HL-60/S4 treated with phorbol 12-myristate 13-acetate at 8.2 ng/mL for 4 days and 3 days (cell line): Measurements from ENCODE around the gene PLXNB1.

Source experiments
- in situ Hi-C: fragments of 300-500 bp; cut with MboI; formaldehyde crosslinking; loops from 2 replicates; pipeline ENCODE4 v1.15.0; 2022; ENCODE audit warnings: low sequenced_read_pairs

Gene PLXNB1

DNA sequence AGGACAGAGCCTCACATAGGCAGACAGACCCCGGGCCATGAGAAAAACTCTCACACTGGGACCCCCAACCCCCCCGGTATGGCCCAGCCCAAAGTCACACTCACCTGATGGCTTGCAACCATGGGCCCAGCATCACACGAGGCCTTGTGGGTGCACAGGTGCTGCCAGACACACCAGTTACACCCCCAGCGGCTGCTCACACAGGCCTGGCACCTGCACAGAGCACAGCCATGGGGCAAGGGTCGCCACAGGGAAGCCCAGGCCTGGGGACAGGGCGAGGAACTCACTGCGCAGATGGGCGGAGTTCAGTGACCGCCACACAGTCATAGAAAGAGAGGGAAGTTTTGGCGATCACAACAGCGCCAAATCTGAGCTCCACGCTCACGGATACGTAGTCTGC is 9.3 kb downstream of the PLXNB1 start:
- in situ Hi-C loops = no loop called here

DNA sequence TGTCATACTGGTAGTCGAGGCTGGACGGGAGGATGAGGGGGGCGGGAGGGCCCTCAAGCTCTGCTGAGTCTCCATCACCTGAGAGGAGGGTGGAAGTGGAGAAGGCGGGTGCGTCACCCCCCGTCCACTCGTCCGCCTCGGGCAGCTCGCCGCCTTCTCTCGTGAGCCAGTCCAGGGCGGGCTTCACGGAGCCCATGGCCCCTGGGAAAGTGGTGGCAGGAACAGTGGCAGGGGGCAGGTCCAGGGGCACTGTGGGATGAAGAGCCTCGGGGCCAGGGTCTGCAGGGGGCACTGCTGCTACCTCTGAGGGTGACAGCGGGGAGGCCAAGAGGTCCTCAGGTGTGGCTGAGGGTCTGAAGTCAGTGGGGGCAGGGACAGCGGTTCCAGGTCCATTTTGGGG is 10.3 kb downstream of the PLXNB1 start:
- in situ Hi-C loops = no loop called here

DNA sequence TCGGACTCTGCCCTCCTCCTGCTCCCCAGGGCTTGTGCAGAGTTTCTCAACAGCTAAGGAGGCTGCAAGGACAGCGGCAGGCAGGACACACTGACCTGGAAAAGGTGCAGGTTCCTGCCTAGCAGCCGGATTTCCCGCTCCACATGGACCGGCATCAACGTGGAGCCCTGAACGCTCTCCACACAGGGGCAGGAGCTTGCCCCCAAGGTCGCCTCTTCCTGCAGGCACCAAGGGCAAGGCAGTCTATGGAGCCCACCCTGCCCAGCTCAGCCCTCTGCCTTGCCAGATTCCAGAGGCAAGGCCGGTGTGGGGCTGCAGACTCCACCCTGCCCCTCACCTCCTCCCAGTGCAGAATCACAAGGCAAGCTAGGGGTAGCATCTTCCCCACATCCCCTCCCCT is 10.7 kb downstream of the PLXNB1 start:
- in situ Hi-C loops = no loop called here

DNA sequence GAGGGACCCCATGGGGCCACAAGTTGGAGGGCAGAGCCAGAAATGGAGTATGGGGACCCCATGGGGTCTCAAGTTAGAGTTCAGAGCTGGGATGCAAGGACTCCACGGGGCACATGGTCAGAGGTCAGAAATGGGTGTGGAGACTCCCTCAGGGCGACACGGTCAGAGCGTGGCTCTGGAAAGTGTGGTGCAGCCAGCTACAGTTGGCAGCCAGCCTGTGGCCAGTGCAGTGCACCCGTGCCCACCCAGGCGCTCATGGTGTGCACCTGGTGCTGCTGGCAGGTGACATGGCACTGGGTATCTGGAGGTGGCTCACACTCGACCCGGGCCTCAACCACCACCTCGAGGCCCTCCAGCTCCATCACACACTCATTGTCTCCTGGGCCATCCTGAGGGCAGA is 11.2 kb downstream of the PLXNB1 start:
- in situ Hi-C loops = no loop called here

DNA sequence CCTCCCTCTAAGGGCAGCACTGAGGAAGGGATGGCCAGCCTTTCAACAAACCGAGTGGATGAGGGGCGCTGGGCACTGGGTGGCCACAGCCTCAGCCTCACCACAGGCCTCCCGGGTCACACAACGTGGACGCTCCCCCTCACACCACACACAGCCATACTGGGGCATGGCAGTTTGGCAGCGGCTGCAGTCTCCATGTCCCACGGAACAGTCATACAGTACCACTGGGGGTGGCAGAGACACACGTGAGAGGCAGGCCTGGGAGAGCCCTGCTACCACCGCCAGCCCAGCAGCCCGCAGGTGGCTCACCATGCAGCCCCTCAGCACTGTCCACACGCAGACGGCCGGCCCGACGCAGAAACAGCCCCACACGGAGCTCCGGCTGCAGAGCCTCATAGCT is 11.7 kb downstream of the PLXNB1 start:
- in situ Hi-C loops = no loop called here

DNA sequence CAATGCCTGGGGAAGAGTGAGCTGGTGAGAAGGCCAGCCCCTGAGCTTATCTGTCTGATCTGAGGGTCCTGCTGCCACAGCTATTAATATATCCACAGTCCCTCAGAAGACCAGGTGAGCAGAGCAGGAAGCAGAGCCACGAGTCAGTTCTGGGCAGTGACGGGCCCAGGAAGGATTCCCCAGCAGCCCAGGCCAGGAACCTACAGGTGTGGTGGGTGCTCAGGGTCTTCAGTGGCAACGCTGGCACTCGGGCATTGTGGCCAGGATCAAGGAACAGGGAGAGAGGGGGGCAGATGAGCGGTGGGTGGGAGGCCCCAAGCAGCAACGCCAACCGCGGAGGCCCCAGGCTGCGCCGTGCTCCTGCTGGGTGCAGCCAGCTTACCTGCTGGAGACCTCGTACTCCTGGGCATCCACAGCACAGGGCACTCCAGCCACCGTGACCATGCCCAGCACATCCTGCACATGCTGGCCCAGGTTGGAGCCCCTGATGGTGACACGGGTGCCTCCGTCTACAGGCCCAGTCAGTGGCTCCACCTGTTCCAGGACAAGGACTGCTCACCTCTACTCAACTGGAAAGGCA is 12.3 kb downstream of the PLXNB1 start:
- in situ Hi-C loops = no loop called here

DNA sequence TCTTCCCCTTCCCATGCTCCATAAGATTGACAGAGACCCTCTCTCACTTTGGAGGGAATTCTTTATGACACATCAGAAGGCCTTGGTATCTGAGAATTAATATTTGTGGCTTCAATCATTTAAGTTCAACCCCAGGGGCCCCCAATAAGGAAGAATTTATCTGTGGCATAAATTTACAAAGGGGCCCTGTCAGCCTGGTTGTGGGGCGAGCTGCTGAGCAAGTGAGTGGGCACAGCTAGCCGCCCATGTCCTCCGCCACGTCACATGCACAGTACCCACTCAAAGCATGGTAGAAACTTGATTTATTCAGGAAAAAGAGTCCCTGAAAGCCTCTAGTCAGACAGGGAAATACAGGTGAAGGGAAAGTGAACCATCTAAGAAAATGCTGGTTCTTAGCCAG is 13.3 kb downstream of the PLXNB1 start:
- in situ Hi-C loops = no loop called here

DNA sequence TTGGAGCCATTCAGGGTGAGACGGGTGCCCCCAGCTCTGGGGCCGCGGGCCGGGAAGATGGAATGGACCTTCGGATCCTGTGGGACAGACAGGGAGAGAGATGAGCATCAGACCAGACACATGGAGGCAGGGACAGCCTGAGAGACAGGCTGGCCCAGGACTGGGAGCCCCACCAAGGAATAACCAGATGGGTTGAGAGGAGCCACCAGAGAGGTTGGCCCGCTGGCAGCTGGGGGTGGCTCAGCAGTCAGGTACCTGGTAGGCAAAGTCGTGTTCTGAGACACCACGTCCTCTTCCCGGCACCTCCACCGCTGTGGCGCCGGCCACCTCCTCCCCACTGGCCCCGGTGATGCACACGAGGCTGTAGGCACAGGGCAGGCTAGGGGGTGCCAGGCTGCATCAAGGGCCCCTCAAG is 13.8 kb downstream of the PLXNB1 start:
- in situ Hi-C loops = no loop called here

DNA sequence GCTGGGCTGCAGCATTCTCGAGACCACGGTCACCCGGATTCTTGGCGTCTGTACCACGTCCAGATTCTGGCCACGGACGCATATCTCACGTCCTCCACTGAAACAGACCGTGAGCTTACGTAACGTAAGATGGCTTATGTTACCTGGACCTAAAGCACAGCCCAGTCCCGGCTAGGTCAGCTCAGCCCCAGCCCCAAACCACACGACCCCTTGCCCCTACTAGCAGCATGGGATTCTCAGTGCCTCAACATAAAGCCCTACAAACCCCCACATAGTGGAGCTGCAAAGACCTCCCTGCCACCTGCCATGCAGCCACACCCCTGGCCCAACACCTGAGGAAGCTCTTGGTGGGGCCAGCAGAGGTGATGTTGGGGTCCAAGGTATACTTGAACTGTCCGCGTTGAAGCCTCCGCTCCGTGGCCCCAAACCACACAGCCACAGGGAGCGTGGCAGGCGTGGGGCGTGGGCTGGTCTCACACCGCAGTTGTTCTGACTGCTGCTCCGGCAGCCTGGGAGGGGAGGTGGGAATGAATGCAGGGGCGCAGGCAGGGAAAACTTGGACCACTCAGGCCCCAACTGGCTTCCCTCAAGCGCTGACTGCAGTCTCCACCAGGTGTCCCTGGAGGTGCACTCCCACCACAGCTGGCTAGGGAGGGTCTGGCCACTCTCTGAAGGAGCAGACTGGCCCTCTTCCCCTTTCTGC is 14.5 kb downstream of the PLXNB1 start:
- in situ Hi-C loops = no loop called here

DNA sequence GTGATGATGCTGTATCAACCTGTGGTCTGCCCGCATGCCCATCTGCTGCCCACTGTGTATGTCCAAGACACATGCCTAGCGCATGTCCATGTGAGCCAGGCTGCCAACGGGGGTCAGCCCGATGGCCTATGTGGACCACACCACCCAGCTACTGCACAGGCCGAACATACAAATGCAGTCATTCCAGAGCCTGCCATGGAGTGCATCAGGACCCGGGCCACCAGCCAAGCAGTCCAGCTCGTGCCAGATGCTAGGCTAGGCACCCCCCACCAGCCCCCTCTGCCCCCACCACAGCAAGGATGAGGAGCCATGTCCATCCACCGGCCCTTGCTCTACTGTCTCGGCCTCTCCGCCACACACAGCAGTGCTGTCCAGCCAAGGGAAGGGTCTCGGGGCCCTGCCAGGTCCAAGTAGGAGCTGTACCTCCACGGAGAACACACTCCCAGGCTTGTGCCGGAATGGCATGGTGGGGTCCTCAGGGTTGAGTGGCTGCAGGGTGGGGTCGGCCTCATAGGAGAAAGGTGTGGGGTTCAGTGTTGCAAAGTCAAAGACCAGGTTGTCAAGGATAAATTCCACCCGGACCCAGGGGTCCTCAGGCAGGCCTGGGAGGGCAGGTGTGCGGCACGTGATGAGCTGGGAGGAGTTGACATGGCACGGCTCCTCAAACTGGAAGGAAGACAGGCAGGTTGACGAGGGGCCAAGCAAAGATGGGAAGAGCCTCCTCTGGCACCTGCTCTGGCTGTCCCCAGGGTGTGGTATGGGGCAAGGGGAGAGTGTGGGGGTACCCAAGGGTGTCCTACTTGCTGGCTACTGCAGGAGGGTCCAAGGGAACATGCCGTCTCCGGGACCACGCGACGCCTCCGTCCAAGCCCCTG is 15.3 kb downstream of the PLXNB1 start:
- in situ Hi-C loops = no loop called here

DNA sequence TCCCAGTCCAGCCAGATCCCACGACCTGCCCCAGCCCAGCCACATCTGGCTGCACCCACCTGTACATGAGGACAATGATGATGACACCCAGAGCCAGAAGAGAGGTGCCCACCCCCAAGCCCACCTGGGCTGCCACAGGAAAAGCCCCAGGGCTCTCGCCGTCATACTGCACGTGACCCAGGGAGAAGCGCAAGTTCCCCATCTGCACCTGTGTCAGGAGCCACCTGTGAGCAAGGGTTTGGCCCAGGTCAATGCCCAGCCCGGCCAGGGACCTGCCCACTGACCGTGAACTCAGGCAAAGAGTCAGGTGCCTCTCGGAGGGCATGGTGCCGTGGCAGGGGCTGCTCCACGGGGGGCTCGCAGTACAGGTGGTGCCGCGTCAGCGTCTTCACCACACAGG is 16.3 kb downstream of the PLXNB1 start:
- in situ Hi-C loops = no loop called here

DNA sequence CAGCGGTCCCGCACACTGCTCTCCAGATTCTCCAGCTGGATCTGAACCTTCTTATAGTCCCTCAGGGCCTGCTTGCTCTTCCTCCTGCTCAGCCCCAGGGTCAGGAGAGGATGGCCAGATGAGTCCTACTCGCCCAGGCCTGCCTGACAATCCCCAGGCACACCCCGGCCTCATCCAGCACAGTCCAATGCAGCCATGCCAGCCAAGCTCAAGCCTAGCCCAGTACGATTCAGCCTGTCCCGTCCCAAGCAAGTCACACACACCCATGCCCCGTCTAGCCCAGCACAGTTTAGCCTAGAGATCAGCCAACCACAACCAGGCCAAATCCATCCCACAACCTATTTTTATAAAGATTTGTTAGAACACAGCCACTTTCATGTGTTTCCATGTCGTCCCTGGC is 16.8 kb downstream of the PLXNB1 start:
- in situ Hi-C loops = no loop called here

DNA sequence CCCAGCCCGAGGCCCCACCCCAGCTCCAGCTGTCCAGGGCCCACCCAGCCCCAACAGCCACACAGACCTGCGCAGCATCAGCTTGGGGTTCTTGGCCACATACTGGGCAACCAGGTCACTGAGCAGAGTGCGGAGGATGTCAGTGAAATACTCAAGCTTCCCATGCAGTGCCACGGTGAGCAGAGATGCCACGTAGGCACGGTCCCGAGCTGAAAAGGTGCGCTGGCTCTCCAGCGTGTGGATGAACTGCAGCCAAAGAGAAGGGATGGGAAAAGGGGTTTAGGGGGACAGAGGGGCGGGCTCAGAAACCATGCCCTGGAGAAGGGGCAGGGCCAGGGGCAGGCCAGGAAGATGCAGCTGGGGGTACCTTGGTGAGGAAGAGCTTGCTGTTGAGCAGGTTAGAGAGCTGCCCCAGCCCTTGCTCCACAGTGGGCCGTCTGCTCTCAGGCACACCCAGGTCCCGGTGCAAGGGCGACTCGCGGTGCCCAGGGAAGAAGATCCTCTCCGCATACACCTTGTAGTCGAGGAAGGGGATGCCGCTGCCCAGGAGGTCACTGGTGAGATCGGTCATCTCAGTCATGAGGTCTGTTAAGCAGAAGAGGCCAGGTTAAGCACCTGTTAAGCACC is 17.4 kb downstream of the PLXNB1 start:
- in situ Hi-C loops = no loop called here

DNA sequence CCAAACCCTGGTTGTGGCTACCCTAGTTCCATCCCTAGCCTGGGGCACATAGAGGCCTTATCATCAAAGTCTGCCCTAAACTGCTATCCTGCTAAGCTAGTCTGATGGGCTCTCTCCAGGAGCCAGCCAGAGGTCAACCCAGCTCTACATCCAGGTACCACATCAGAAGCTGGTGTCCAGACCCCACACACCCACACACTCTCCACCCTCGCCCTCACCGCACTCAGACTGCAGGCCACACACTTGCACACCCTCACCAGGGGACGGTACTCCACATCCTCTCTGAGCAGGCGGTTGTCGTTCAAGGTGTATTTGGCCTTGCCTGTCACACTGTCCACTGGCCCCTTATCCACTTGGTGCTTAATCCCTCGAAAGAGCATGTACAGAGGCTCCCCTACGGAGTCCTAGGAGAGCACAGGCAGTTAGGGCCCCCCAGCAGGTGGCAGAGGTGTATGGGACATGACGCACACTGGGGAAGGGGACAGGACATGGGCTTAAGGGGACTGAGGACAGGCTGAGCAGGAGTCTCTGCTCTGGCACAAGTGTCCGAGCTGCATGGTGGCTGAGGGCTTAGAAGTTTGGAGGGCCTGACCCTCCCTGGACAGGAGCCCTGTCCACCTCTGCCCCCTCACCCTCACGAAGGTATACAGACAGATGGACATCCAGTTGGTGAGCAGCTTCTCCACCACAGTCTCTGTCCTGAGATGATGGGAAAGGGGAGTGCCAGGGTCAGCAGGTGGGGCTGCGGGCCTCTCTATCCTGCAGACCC is 18.1 kb downstream of the PLXNB1 start:
- in situ Hi-C loops = no loop called here

DNA sequence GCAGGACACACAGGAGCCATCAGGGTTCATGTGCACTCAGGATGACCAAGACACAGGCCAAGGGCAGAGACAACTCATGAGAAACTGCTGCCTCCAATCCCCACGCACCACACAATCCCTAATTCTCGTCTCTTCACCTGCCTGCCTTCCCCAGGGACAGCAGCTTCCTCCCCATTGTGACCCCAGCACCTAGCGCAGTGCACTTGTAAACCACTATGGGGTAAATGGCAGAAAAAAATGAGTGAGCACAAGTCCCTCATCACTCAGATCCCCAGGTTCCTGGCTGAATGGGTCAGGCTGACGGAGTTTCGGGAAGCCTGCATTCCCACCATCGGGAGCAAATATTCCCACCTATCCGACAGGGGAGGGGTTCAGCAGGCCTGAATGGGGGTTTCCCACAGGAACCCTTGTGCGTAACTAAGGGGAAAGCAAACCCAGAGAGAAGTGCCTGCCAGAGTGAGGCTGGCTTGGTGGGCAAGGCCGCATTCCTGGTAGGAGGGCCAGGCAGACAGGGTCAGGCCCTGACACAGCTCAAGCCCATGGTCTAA is 18.8 kb downstream of the PLXNB1 start:
- in situ Hi-C loops = no loop called here

DNA sequence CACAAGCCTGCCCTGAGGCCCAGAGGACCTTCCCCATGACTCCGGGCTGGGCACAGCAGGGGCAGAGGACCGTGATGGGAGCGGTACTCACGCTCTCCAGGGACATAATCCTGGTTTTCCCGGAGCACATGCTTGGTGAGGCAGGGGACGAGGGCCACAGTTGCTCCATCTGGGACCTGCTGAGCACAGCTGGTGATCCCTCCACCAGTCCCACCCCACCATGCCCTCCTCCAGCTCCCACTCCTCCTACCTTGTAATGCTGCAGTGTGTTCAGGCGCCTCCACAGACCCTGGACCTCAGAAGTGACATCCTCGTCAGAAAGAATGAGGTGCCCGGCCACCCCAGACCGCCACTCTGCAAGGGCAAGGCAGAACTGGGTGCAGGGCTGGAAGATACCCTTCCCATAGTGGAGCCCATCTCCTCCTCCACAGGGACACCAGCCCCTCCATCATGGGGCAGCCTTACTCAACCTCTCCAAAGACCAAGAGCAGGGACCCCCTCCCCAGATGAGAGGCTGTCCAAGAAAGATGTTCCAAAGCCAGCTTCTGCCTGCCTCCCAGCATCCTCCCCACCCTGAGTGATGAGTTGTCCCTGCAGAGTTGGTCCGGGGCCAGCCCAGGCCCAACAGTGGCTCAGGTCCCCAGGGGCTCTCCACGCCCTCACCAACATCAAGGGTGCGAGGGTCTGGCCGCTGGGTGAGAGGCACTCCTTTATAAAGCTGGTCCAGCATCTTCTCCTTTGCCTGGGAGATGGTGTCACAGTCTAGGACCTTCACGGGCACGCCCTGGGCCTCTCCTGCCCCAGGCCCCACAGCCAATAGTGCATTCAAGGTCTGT is 19.5 kb downstream of the PLXNB1 start:
- in situ Hi-C loops = no loop called here

DNA sequence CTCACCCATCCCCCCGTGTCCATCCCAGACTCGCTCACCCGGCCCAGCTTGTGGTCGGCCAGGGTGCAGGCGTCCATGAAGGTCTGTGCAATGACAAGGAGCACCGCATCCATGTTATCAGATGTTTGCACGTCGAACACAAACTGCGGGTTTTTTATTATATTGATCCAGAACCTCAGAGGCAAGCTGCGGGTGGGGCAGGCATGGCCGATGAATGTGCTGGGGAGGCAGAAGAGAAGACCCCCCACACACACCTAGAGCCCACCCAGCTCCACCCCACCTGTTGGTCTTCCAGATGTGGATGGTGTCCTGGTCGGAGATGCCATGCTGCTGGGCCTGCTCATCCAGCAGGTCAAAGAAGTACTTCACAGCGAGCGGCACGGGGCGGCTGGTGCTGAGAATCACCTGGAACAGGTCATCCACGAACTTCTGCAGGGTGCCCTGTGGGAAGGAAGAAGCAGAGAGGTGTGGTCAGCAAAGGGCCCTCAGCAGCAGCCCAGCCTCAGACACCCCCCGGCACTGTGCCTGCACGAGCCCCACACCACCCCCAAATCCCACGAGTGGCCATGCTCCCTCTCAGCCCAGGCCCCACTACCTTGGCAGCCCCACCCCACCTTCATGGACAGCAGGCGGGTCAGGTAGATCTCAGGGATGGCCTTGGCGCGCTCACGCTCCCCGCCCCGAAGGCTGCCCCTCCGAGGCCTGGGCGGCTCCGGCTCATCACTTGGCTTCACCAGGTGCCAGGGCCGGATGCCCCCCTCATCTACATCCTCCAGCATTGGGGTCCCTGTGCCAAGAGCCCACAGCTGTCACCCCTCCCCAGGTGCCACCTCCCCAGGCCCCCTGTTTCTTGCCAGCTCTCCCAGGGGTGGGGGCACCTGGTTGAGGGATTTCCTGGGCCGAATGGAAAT is 20.3 kb downstream of the PLXNB1 start:
- in situ Hi-C loops = no loop called here

DNA sequence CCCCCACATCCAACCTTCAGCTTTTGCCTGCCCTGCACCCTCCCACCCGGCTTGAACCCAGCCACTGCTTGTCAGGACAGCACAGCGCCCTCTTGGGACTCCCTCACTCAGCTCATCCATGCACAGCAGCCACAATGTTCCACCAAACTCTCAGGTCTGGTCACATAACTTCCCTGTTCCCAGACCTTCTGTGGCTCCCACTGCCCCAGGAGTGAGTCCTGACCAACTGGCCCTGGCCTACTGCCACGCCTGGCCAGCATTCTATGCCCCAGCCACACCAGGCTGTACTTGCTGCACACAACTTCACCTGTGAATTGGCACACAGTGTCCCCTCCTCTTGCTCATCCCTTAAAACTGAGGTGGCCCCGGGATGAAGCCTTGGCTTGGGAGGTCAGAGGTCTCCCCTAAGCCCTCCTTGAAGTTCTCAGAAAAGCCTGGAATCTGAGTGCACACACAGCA is 21.0 kb downstream of the PLXNB1 start:
- in situ Hi-C loops = no loop called here
